HEK293 (cell line): ENCODE results near the gene PLB1.
A peak's percentile ranks its signal among the peaks of the same experiment; 100 is the strongest.

Experiments
- EGR2 ChIP-seq: fragments of 450-650 bp; formaldehyde crosslinking; IDR thresholded peaks from 2 replicates; pipeline ENCODE4 v1.5.1; 2016; ENCODE audit warnings: low read depth, missing biosample characterization, missing genetic modification characterization
- SCRT2 ChIP-seq: fragments of 450-650 bp; formaldehyde crosslinking; IDR thresholded peaks from 2 replicates; pipeline ENCODE4 v1.5.1; 2016; ENCODE audit warnings: missing biosample characterization, missing genetic modification characterization
- SP3 ChIP-seq: fragments of 450-650 bp; formaldehyde crosslinking; IDR thresholded peaks from 2 replicates; pipeline ENCODE4 v1.5.1; 2016; ENCODE audit warnings: missing biosample characterization, missing genetic modification characterization
- SP7 ChIP-seq: fragments of 450-650 bp; formaldehyde crosslinking; IDR thresholded peaks from 2 replicates; pipeline ENCODE4 v1.5.1; 2016; ENCODE audit warnings: missing biosample characterization, missing genetic modification characterization
- ZBTB21 ChIP-seq: fragments of 450-650 bp; formaldehyde crosslinking; IDR thresholded peaks from 2 replicates; pipeline ENCODE4 v1.5.1; 2017; ENCODE audit warnings: missing biosample characterization, missing genetic modification characterization
- ZBTB6 ChIP-seq: fragments of 450-650 bp; formaldehyde crosslinking; IDR thresholded peaks from 2 replicates; pipeline ENCODE4 v1.5.1; 2017; ENCODE audit warnings: missing biosample characterization, missing genetic modification characterization
- ZBTB7A ChIP-seq: fragments of 450-650 bp; formaldehyde crosslinking; IDR thresholded peaks from 2 replicates; pipeline ENCODE4 v1.5.1; 2016; ENCODE audit warnings: low read depth, missing biosample characterization, missing genetic modification characterization
- ZIC2 ChIP-seq: fragments of 450-650 bp; formaldehyde crosslinking; IDR thresholded peaks from 2 replicates; pipeline ENCODE4 v1.5.1; 2016; ENCODE audit warnings: missing biosample characterization, missing genetic modification characterization
- ZNF175 ChIP-seq: fragments of 450-650 bp; formaldehyde crosslinking; IDR thresholded peaks from 2 replicates; pipeline ENCODE4 v1.5.1; 2016; ENCODE audit warnings: missing biosample characterization, missing genetic modification characterization
- ZNF23 ChIP-seq: fragments of 450-650 bp; formaldehyde crosslinking; IDR thresholded peaks from 2 replicates; pipeline ENCODE4 v1.5.1; 2016; ENCODE audit warnings: missing biosample characterization, missing genetic modification characterization, borderline replicate concordance
- ZNF26 ChIP-seq: fragments of 450-650 bp; formaldehyde crosslinking; IDR thresholded peaks from 2 replicates; pipeline ENCODE4 v1.5.1; 2016; ENCODE audit warnings: missing biosample characterization, missing genetic modification characterization
- ZNF366 ChIP-seq: fragments of 450-650 bp; formaldehyde crosslinking; conservative IDR thresholded peaks from 2 replicates; pipeline ENCODE4 v1.5.1; 2016; ENCODE audit warnings: missing biosample characterization, missing genetic modification characterization
- ZNF501 ChIP-seq: fragments of 450-650 bp; formaldehyde crosslinking; IDR thresholded peaks from 2 replicates; pipeline ENCODE4 v1.5.1; 2016; ENCODE audit warnings: missing biosample characterization, missing genetic modification characterization
- ZNF530 ChIP-seq: fragments of 450-650 bp; formaldehyde crosslinking; IDR thresholded peaks from 2 replicates; pipeline ENCODE4 v1.5.1; 2016; ENCODE audit warnings: low read depth, missing biosample characterization, missing genetic modification characterization
- ZNF544 ChIP-seq: fragments of 450-650 bp; formaldehyde crosslinking; IDR thresholded peaks from 2 replicates; pipeline ENCODE4 v1.5.0; 2017; ENCODE audit warnings: missing biosample characterization, missing genetic modification characterization
- ZNF549 ChIP-seq: fragments of 450-650 bp; IDR thresholded peaks from 2 replicates; pipeline ENCODE4 v1.5.1; 2018; ENCODE audit warnings: missing biosample characterization, missing genetic modification characterization, mild to moderate bottlenecking, inconsistent platforms, moderate library complexity
- ZNF561 ChIP-seq: fragments of 450-650 bp; IDR thresholded peaks from 2 replicates; pipeline ENCODE4 v1.5.1; 2018; ENCODE audit warnings: missing biosample characterization, missing genetic modification characterization, borderline replicate concordance
- ZNF600 ChIP-seq: fragments of 450-650 bp; formaldehyde crosslinking; IDR thresholded peaks from 2 replicates; pipeline ENCODE4 v1.5.1; 2016; ENCODE audit warnings: missing biosample characterization, missing genetic modification characterization
- ZNF626 ChIP-seq: fragments of 450-650 bp; sonication (Bioruptor Pico); formaldehyde crosslinking; IDR thresholded peaks from 2 replicates; pipeline ENCODE4 v1.5.1; 2018; ENCODE audit warnings: missing biosample characterization, missing genetic modification characterization, inconsistent platforms
- ZNF830 ChIP-seq: fragments of 450-650 bp; IDR thresholded peaks from 2 replicates; pipeline ENCODE4 v1.5.0; 2018; ENCODE audit warnings: missing biosample characterization, missing genetic modification characterization, low read depth, mild to moderate bottlenecking, moderate library complexity
- ZNF837 ChIP-seq: fragments of 450-650 bp; formaldehyde crosslinking; IDR thresholded peaks from 2 replicates; pipeline ENCODE4 v1.5.1; 2016; ENCODE audit warnings: missing biosample characterization, missing genetic modification characterization
- TF ChIP-seq, protein P1 (sequence below): fragments of 450-650 bp; formaldehyde crosslinking; IDR thresholded peaks from 2 replicates; pipeline ENCODE4 v1.5.1; 2016; ENCODE audit warnings: missing biosample characterization, missing genetic modification characterization, borderline replicate concordance
- TF ChIP-seq, protein P2 (sequence below): fragments of 450-650 bp; formaldehyde crosslinking; conservative IDR thresholded peaks from 2 replicates; pipeline ENCODE4 v1.5.1; 2016; ENCODE audit warnings: low read depth, missing biosample characterization, missing genetic modification characterization
- TF ChIP-seq, protein P3 (sequence below): fragments of 450-650 bp; formaldehyde crosslinking; IDR thresholded peaks from 2 replicates; pipeline ENCODE4 v1.5.1; 2017; ENCODE audit warnings: missing biosample characterization, missing genetic modification characterization

Gene PLB1

DNA sequence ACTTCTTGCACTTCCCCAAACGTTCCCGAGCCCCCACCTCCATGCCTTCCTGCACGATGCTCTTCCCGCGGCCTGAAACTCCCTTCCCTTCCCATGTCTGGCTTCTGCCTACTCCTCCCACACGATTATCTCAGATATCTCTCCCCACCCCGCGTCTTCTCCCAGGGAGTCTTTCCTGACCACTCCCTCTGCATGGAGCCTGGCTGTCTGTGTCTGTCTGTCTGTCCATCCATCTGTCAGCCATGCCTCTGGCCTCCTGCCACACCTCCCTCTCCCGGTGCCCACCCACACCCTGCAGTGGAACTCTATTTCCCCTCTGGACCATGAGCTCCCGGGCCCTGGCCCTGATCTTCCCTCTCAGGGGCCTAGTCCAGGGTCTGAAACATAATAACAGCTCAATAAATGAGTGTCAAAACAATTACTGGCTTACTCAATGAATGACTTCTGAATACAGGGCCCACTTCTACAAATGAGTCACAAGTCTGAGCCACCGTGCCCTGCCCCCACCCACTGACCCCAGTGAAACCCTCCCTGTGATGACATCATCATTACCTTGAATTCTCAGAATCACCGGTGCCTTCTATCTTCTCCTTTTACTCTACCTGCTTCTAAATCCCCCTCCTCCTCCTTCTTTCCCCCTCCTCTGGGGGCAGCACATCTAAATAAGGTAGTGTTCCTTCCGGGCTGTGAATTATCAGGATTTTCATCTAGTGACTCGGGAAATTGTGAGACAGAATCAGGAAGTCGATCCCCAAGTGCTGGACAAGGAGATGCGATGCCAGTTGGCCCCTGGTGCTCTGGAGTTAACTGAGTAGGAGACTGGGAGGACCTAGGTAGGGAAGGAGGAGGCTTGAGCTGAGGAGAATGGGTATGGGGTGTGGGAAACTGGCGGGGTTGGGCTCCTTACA lies 46.1 kb upstream of the PLB1 start (continued):
- no peak for TF ChIP-seq ZNF600
- peak; percentile 76; the same call in 1 of the 2 replicates for TF ChIP-seq SP7 (tag by site-specific recombination)
- TF ChIP-seq ZNF837 (tag by site-specific recombination), result no peak
- TF ChIP-seq, protein P1, sequence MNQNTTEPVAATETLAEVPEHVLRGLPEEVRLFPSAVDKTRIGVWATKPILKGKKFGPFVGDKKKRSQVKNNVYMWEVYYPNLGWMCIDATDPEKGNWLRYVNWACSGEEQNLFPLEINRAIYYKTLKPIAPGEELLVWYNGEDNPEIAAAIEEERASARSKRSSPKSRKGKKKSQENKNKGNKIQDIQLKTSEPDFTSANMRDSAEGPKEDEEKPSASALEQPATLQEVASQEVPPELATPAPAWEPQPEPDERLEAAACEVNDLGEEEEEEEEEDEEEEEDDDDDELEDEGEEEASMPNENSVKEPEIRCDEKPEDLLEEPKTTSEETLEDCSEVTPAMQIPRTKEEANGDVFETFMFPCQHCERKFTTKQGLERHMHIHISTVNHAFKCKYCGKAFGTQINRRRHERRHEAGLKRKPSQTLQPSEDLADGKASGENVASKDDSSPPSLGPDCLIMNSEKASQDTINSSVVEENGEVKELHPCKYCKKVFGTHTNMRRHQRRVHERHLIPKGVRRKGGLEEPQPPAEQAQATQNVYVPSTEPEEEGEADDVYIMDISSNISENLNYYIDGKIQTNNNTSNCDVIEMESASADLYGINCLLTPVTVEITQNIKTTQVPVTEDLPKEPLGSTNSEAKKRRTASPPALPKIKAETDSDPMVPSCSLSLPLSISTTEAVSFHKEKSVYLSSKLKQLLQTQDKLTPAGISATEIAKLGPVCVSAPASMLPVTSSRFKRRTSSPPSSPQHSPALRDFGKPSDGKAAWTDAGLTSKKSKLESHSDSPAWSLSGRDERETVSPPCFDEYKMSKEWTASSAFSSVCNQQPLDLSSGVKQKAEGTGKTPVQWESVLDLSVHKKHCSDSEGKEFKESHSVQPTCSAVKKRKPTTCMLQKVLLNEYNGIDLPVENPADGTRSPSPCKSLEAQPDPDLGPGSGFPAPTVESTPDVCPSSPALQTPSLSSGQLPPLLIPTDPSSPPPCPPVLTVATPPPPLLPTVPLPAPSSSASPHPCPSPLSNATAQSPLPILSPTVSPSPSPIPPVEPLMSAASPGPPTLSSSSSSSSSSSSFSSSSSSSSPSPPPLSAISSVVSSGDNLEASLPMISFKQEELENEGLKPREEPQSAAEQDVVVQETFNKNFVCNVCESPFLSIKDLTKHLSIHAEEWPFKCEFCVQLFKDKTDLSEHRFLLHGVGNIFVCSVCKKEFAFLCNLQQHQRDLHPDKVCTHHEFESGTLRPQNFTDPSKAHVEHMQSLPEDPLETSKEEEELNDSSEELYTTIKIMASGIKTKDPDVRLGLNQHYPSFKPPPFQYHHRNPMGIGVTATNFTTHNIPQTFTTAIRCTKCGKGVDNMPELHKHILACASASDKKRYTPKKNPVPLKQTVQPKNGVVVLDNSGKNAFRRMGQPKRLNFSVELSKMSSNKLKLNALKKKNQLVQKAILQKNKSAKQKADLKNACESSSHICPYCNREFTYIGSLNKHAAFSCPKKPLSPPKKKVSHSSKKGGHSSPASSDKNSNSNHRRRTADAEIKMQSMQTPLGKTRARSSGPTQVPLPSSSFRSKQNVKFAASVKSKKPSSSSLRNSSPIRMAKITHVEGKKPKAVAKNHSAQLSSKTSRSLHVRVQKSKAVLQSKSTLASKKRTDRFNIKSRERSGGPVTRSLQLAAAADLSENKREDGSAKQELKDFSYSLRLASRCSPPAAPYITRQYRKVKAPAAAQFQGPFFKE (tag by site-specific recombination), result no peak
- TF ChIP-seq ZNF366, result peak; percentile 43; the same call in 1 of the 2 replicates
- no peak for TF ChIP-seq ZNF26 (tag by site-specific recombination)
- TF ChIP-seq ZNF830 (tag by site-specific recombination), result no peak
- TF ChIP-seq ZNF561, result no peak
- no peak for TF ChIP-seq ZNF549 (tag by site-specific recombination)
- TF ChIP-seq SCRT2 (tag by site-specific recombination), result no peak
- no peak for TF ChIP-seq ZNF544 (tag by site-specific recombination)
- TF ChIP-seq ZIC2 (tag by site-specific recombination), result no peak
- no peak for TF ChIP-seq ZNF626
- peak; percentile 89 for TF ChIP-seq EGR2 (tag by site-specific recombination)
- TF ChIP-seq ZBTB21 (tag by site-specific recombination), result peak; percentile 59; the same call in 1 of the 2 replicates
- no peak; the same call in 1 of the 2 replicates for TF ChIP-seq SP3 (tag by site-specific recombination)
- no peak for TF ChIP-seq ZNF530 (tag by site-specific recombination)
- no peak for TF ChIP-seq ZNF23 (tag by site-specific recombination)
- TF ChIP-seq, protein P2, sequence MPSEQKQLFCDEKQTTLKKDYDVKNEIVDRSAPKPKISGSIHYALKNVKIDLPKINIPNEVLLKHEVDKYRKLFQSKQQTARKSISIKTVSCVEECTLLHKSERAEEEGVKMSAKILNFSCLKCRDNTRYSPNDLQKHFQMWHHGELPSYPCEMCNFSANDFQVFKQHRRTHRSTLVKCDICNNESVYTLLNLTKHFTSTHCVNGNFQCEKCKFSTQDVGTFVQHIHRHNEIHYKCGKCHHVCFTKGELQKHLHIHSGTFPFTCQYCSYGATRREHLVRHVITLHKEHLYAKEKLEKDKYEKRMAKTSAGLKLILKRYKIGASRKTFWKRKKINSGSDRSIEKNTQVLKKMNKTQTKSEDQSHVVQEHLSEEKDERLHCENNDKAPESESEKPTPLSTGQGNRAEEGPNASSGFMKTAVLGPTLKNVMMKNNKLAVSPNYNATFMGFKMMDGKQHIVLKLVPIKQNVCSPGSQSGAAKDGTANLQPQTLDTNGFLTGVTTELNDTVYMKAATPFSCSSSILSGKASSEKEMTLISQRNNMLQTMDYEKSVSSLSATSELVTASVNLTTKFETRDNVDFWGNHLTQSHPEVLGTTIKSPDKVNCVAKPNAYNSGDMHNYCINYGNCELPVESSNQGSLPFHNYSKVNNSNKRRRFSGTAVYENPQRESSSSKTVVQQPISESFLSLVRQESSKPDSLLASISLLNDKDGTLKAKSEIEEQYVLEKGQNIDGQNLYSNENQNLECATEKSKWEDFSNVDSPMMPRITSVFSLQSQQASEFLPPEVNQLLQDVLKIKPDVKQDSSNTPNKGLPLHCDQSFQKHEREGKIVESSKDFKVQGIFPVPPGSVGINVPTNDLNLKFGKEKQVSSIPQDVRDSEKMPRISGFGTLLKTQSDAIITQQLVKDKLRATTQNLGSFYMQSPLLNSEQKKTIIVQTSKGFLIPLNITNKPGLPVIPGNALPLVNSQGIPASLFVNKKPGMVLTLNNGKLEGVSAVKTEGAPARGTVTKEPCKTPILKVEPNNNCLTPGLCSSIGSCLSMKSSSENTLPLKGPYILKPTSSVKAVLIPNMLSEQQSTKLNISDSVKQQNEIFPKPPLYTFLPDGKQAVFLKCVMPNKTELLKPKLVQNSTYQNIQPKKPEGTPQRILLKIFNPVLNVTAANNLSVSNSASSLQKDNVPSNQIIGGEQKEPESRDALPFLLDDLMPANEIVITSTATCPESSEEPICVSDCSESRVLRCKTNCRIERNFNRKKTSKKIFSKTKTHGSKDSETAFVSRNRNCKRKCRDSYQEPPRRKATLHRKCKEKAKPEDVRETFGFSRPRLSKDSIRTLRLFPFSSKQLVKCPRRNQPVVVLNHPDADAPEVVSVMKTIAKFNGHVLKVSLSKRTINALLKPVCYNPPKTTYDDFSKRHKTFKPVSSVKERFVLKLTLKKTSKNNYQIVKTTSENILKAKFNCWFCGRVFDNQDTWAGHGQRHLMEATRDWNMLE (tag by site-specific recombination), result no peak
- no peak for TF ChIP-seq ZNF175 (tag by site-specific recombination)
- no peak for TF ChIP-seq ZNF501 (tag by site-specific recombination)
- no peak for TF ChIP-seq ZBTB6 (tag by site-specific recombination)
- no peak for TF ChIP-seq ZBTB7A (tag by site-specific recombination)
- TF ChIP-seq, protein P3, sequence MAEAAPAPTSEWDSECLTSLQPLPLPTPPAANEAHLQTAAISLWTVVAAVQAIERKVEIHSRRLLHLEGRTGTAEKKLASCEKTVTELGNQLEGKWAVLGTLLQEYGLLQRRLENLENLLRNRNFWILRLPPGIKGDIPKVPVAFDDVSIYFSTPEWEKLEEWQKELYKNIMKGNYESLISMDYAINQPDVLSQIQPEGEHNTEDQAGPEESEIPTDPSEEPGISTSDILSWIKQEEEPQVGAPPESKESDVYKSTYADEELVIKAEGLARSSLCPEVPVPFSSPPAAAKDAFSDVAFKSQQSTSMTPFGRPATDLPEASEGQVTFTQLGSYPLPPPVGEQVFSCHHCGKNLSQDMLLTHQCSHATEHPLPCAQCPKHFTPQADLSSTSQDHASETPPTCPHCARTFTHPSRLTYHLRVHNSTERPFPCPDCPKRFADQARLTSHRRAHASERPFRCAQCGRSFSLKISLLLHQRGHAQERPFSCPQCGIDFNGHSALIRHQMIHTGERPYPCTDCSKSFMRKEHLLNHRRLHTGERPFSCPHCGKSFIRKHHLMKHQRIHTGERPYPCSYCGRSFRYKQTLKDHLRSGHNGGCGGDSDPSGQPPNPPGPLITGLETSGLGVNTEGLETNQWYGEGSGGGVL (tag by site-specific recombination), result peak; percentile 85
